Measurements from ENCODE around the gene UBE2E2. TPM values are rescaled to one million over a fixed set of nuclear protein-coding genes. Genes with fewer than 3 reads are reported as not detected.

UBE2E2 gene
- total RNA-seq, 2 experiments from 2014 or later: 0.55 to 1.3 TPM

GRCh38 chr3:23256741-23257435 lies 53.8 kb downstream of the UBE2E2 start:
- ChIA-PET POLR2A (no interaction called here), CTCF (no interaction called here)
- no peaks in the 10 kb centered on the region for H3K36me3 Mint-ChIP-seq (ENCODE audit: low read depth)

DNA sequence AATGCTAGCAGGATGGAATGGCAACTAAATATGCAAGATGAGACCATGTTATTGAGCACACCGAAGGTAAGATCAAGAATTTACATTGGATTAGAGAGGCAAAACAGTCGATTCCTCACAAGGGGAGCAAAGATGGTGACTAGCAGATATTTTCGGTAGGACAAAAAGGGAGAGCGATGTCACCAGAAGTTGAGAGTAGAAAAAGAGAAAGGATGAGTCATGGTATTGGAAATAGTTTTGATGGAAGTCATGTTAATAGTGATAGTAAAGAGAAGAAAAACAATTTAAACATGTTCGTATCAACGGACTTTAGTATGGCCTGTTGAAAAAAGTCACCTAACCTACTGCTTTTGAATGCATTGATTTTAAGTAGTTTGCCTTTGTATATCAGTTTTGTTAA lies 55.0 kb downstream of the UBE2E2 start:
- no peak overlapping the region for H3K27ac Mint-ChIP-seq
- no peaks in the 10 kb centered on the region for H3K36me3 Mint-ChIP-seq (ENCODE audit: low read depth)
- ChIA-PET POLR2A (no interaction called here), CTCF (no interaction called here)
- no peak for DNase-seq
- no peaks in the 10 kb centered on the region for H3K27me3 Mint-ChIP-seq
- H3K4me1 Mint-ChIP-seq: no peaks in the 10 kb centered on the region
- peaks cover 4% of the 10 kb centered on the region for H3K9me3 Mint-ChIP-seq
- no peak overlapping the region for H3K4me3 Mint-ChIP-seq

More at GRCh38 chr3:23256741-23257435, 53.8 kb downstream of the UBE2E2 start:
- H3K4me3 Mint-ChIP-seq: no peak overlapping the region
- no peaks in the 10 kb centered on the region for H3K27me3 Mint-ChIP-seq
- no peak for DNase-seq
- no peaks in the 10 kb centered on the region for H3K4me1 Mint-ChIP-seq
- no peak overlapping the region for H3K27ac Mint-ChIP-seq
- H3K9me3 Mint-ChIP-seq: peaks cover 4% of the 10 kb centered on the region

DNA sequence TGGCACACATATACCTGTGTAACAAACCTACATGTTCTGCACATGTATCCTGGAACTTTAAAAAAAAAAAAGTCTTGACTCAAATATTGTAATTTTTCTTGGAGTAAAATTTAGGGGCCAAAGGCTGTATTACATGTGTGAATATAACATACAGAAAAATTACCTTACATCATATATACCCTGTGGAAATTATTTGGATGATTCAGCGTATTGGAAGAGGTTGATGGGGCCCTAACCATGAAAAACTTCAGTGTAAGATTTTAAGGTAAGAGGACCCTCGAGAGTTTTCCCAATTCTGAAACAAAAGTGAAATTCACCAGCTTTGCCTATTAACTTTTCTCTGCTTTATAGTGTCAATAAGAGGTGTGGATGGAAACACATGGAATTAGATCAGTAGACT lies 56.4 kb downstream of the UBE2E2 start:
- Mint-ChIP-seq H3K27me3 (no peaks in the 10 kb centered on the region), H3K27ac (no peak overlapping the region), H3K4me3 (no peak overlapping the region), H3K4me1 (no peaks in the 10 kb centered on the region), H3K36me3 (ENCODE audit: low read depth) (no peaks in the 10 kb centered on the region), H3K9me3 (peaks cover 4% of the 10 kb centered on the region)
- no peak for DNase-seq
- ChIA-PET CTCF (no interaction called here), POLR2A (no interaction called here)

DNA sequence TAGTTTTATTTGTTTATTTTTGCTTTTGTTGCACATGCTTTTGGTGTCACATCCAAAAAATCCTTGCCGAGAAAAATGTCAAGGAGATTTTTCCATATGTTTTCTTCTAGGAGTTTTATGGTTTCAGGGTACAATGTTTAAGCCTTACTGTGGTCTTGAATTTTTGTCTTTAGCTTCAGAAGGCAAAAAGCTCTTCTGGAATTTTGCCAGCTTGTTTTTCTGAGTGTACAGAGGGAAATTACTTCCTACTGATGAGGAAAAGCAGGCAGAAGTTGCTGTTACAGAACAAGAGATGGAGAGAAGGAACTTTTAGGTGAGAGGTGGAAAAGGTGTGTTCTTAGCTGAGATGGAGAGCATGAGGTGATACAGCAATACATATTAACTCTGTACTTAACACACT lies 59.6 kb downstream of the UBE2E2 start:
- no peak for DNase-seq
- Mint-ChIP-seq H3K4me3 (no peak overlapping the region), H3K27me3 (no peaks in the 10 kb centered on the region), H3K9me3 (peaks cover 4% of the 10 kb centered on the region), H3K4me1 (no peaks in the 10 kb centered on the region), H3K36me3 (ENCODE audit: low read depth) (no peaks in the 10 kb centered on the region), H3K27ac (no peak overlapping the region)
- ChIA-PET POLR2A (no interaction called here), CTCF (interaction anchor here (0.6 kb wide), 1 partner anchor 1299 kb away, joined by 4 read pairs; no protein-coding TSS in a partner anchor)

- CTCF ChIA-PET: no interaction called here
Observed at GRCh38 chr3:23263796-23264195, 60.7 kb downstream of the UBE2E2 start.

DNA sequence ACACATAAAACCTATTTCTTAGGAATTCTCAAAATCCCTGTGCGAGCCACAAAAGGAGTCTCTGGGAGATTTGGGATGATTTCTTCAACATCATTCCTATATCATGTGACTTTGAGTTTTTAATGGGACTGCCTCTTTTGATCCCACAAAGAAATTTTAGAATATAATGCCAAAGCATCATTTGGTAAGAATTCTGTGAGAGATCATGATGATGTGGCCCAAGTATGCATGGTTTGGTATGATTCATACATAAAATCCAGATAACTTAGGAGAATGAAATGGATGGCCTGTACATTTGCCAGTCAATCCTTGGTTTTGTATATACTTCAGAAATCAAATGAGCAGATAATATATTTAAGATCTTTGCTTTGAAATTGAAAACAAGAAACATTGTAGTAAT lies 61.3 kb downstream of the UBE2E2 start:
- CTCF ChIA-PET: no interaction called here
- Mint-ChIP-seq H3K4me3 (no peak overlapping the region), H3K27me3 (no peaks in the 10 kb centered on the region), H3K36me3 (ENCODE audit: low read depth) (no peaks in the 10 kb centered on the region), H3K4me1 (no peaks in the 10 kb centered on the region), H3K27ac (no peak overlapping the region), H3K9me3 (no peaks in the 10 kb centered on the region)
- DNase-seq: no peak
- POLR2A ChIA-PET: no interaction called here

More at GRCh38 chr3:23263796-23264195, 60.7 kb downstream of the UBE2E2 start:
- Mint-ChIP-seq H3K4me3 (no peak overlapping the region), H3K4me1 (no peaks in the 10 kb centered on the region), H3K9me3 (no peaks in the 10 kb centered on the region), H3K36me3 (ENCODE audit: low read depth) (no peaks in the 10 kb centered on the region), H3K27ac (no peak overlapping the region), H3K27me3 (no peaks in the 10 kb centered on the region)
- DNase-seq: no peak
- POLR2A ChIA-PET: no interaction called here

- CTCF ChIA-PET: no interaction called here
- Mint-ChIP-seq H3K27me3 (no peaks in the 10 kb centered on the region), H3K27ac (no peak overlapping the region), H3K4me3 (no peak overlapping the region), H3K9me3 (peaks cover 7% of the 10 kb centered on the region), H3K36me3 (ENCODE audit: low read depth) (no peaks in the 10 kb centered on the region), H3K4me1 (no peaks in the 10 kb centered on the region)
- no peak for DNase-seq
- POLR2A ChIA-PET: no interaction called here
Observed at GRCh38 chr3:23270423-23270822, 67.3 kb downstream of the UBE2E2 start.

GRCh38 chr3:23271876-23272741 lies 69.0 kb downstream of the UBE2E2 start:
- no peak for DNase-seq
- CTCF ChIA-PET: no interaction called here

DNA sequence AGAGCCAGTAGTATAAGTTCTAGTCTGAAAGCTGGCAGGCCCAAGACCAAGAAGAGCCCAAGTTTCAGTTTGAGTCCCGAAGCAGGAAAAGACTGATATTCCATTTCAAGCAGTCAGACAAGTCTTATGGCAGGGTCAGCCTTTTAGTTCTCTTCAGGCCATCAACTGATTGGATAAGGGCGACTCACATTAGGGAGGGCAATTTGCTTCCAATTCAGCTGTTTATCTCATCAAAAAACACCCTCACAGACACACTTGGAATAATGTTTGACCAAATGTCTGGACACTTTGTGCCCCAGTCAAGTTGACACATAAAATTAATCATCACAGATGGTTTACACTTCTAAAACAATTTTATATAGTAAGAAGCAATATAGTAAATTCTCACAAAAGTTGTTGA lies 69.7 kb downstream of the UBE2E2 start:
- Mint-ChIP-seq H3K9me3 (peaks cover 7% of the 10 kb centered on the region), H3K27ac (no peak overlapping the region), H3K36me3 (ENCODE audit: low read depth) (no peaks in the 10 kb centered on the region), H3K27me3 (no peaks in the 10 kb centered on the region), H3K4me1 (no peaks in the 10 kb centered on the region), H3K4me3 (no peak overlapping the region)
- ChIA-PET POLR2A (no interaction called here), CTCF (no interaction called here)
- no peak for DNase-seq

More at GRCh38 chr3:23271876-23272741, 69.0 kb downstream of the UBE2E2 start:
- no peak overlapping the region for H3K4me3 Mint-ChIP-seq
- peaks cover 7% of the 10 kb centered on the region for H3K9me3 Mint-ChIP-seq
- H3K27me3 Mint-ChIP-seq: no peaks in the 10 kb centered on the region
- H3K27ac Mint-ChIP-seq: no peak overlapping the region
- H3K36me3 Mint-ChIP-seq (ENCODE audit: low read depth): no peaks in the 10 kb centered on the region
- POLR2A ChIA-PET: no interaction called here
- H3K4me1 Mint-ChIP-seq: no peaks in the 10 kb centered on the region

GRCh38 chr3:23275061-23275460 lies 71.9 kb downstream of the UBE2E2 start:
- ChIA-PET CTCF (no interaction called here), POLR2A (no interaction called here)
- no peaks in the 10 kb centered on the region for H3K36me3 Mint-ChIP-seq (ENCODE audit: low read depth)
- H3K4me1 Mint-ChIP-seq: no peaks in the 10 kb centered on the region
- peaks cover 7% of the 10 kb centered on the region for H3K9me3 Mint-ChIP-seq
- H3K27me3 Mint-ChIP-seq: no peaks in the 10 kb centered on the region
- no peak overlapping the region for H3K27ac Mint-ChIP-seq
- no peak overlapping the region for H3K4me3 Mint-ChIP-seq
- DNase-seq: no peak

- POLR2A ChIA-PET: no interaction called here
Observed at GRCh38 chr3:23275814-23276213, 72.7 kb downstream of the UBE2E2 start.

DNA sequence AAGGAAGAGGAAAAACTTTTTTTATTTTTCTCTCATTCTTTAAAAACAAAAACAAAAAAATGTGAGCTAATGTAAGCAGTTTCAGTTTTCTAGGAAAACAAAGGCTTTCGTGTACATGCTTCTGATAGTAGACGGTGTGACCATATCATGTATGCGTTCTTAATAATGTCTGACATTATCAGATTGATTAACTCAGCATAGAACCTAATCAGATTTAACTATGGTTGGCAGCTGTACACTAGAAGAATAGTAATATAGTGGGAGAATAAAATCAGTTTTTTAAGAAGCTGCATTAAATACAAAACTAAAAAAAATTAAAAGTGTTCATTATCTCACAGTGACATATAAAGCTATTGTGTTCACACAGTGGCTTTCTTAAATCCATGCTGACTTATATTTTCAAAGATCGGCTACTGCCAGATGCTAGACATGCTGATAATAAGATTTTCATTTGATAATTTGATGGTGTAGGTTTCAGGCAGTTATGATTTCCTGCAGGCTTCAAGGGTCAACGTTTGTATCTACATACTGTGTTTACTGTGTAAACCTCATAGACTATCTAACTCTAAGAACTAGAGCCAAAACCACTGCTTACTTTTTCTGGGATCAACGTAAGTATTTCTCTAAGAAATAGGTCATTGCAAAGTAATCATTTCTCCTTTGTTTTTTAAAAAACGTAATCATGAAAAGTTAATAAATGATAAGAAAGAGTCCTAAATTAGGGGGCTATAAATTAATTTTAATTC lies 74.0 kb downstream of the UBE2E2 start:
- no peak for DNase-seq
- H3K4me3 Mint-ChIP-seq: no peak overlapping the region

More at GRCh38 chr3:23275814-23276213, 72.7 kb downstream of the UBE2E2 start:
- Mint-ChIP-seq H3K4me3 (no peak overlapping the region), H3K4me1 (no peaks in the 10 kb centered on the region), H3K36me3 (ENCODE audit: low read depth) (no peaks in the 10 kb centered on the region), H3K27me3 (no peaks in the 10 kb centered on the region), H3K27ac (no peak overlapping the region), H3K9me3 (peaks cover 7% of the 10 kb centered on the region)
- DNase-seq: no peak
- CTCF ChIA-PET: no interaction called here

DNA sequence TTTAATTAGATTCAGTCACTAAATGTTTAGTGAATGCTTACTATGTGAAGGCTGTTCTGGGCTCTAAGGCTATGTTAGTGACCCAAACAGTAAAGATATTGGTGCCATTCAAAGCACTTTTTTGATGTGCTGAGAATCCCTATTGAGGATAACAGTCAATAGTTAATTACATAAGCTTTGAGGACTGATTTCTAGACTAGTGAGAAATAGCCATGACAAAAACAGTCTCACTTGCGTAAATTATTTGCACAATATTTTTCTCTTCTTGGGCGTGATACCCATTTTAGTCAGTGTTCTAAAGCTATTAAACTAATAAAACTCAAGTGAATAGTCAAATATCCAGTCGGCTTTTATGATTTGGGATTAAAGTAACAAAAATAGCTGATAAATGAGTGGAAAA lies 74.6 kb downstream of the UBE2E2 start:
- Mint-ChIP-seq H3K4me3 (no peak overlapping the region), H3K9me3 (peaks cover 5% of the 10 kb centered on the region), H3K36me3 (ENCODE audit: low read depth) (no peaks in the 10 kb centered on the region), H3K27ac (no peak overlapping the region), H3K27me3 (no peaks in the 10 kb centered on the region), H3K4me1 (no peaks in the 10 kb centered on the region)
- no peak for DNase-seq
- POLR2A ChIA-PET: no interaction called here
- CTCF ChIA-PET: interaction anchor here (0.5 kb wide), 1 partner anchor 112 kb away, joined by 3 read pairs; no protein-coding TSS in a partner anchor

More for the DNA sequence above, 74.0 kb downstream of the UBE2E2 start:
- ChIA-PET POLR2A (no interaction called here), CTCF (interaction anchor here (0.5 kb wide), 1 partner anchor 113 kb away, joined by 3 read pairs; no protein-coding TSS in a partner anchor)
- no peaks in the 10 kb centered on the region for H3K27me3 Mint-ChIP-seq
- H3K27ac Mint-ChIP-seq: no peak overlapping the region
- peaks cover 7% of the 10 kb centered on the region for H3K9me3 Mint-ChIP-seq
- H3K4me1 Mint-ChIP-seq: no peaks in the 10 kb centered on the region
- no peaks in the 10 kb centered on the region for H3K36me3 Mint-ChIP-seq (ENCODE audit: low read depth)
